ENCODE data around the gene MCFD2. TPM values are rescaled to one million over a fixed set of nuclear protein-coding genes. Genes with fewer than 3 reads are reported as not detected.
A peak's percentile ranks its signal among the peaks of the same experiment; 100 is the strongest.

Gene MCFD2
- total RNA-seq (100 to 1,000 TPM; 189 to 695 (median 332) TPM), polyA plus RNA-seq (100 to 1,000 TPM in 1 of 3 donors, 10 to 100 TPM in 2; 29.6 to 515 (median 30.7) TPM)
- long read RNA-seq, donor 1, full-length matches to known transcripts, result 187 of 198 reads
- long read RNA-seq, donor 1, partial matches to known transcripts, result 11 of 198 reads
- long read RNA-seq, donor 1, other reads (novel, unspliced or antisense), result 0 of 198 reads
- long read RNA-seq, donor 2, full-length matches to known transcripts, result 116 of 124 reads
- long read RNA-seq, donor 2, partial matches to known transcripts, result 8 of 124 reads
- long read RNA-seq, donor 2, other reads (novel, unspliced or antisense), result 0 of 124 reads
- long read RNA-seq, donor 3, full-length matches to known transcripts, result 141 of 153 reads
- long read RNA-seq, donor 3, partial matches to known transcripts, result 12 of 153 reads
- long read RNA-seq, donor 3, other reads (novel, unspliced or antisense), result 0 of 153 reads
- long read RNA-seq, donor 4, full-length matches to known transcripts, result 73 of 95 reads
- long read RNA-seq, donor 4, partial matches to known transcripts, result 3 of 95 reads
- long read RNA-seq, donor 4, other reads (novel, unspliced or antisense), result 19 of 95 reads
- long read RNA-seq, donor 5, full-length matches to known transcripts, result 261 of 337 reads
- long read RNA-seq, donor 5, partial matches to known transcripts, result 7 of 337 reads
- long read RNA-seq, donor 5, other reads (novel, unspliced or antisense), result 69 of 337 reads
- long read RNA-seq, donor 6, full-length matches to known transcripts, result 41 of 63 reads
- long read RNA-seq, donor 6, partial matches to known transcripts, result 0 of 63 reads
- long read RNA-seq, donor 6, other reads (novel, unspliced or antisense), result 22 of 63 reads
- long read RNA-seq, donor 7, full-length matches to known transcripts, result 73 of 80 reads
- long read RNA-seq, donor 7, partial matches to known transcripts, result 7 of 80 reads
- long read RNA-seq, donor 7, other reads (novel, unspliced or antisense), result 0 of 80 reads
- long read RNA-seq, donor 8, full-length matches to known transcripts, result 225 of 240 reads
- long read RNA-seq, donor 8, partial matches to known transcripts, result 15 of 240 reads
- long read RNA-seq, donor 8, other reads (novel, unspliced or antisense), result 0 of 240 reads
- long read RNA-seq, donor 9, full-length matches to known transcripts, result 122 of 128 reads
- long read RNA-seq, donor 9, partial matches to known transcripts, result 6 of 128 reads
- long read RNA-seq, donor 9, other reads (novel, unspliced or antisense), result 0 of 128 reads
- long read RNA-seq, donor 10, full-length matches to known transcripts, result 90 of 98 reads
- long read RNA-seq, donor 10, partial matches to known transcripts, result 8 of 98 reads
- long read RNA-seq, donor 10, other reads (novel, unspliced or antisense), result 0 of 98 reads

- TF ChIP-seq CTCF (IDR thresholded peaks at IDR 0.05), result no peak
- TF ChIP-seq POLR2A (IDR thresholded peaks at IDR 0.05), result peak in 1 of 2 donors; percentile 17
- Histone ChIP-seq H3K4me1 (replicated peaks in 1 of 2) (peaks cover 31 to 57% of the 10 kb centered on the region in 2 donors), H3K36me3 (replicated peaks in 1 of 2) (peaks cover 0 to 14% of the 10 kb centered on the region in 2 donors), H3K4me3 (peak within 1 kb of the TSS; percentile 63 to 91 (median 88)), H3K27ac (peak within 1 kb of the TSS; percentile 89 to 99 (median 98)), H3K9me3 (replicated peaks in 1 of 3) (no peaks in the 10 kb centered on the region), H3K27me3 (no peaks in the 10 kb centered on the region)
- peak in 6 of 7 donors; percentile 41 to 67 (median 56) for DNase-seq
- WGBS, 4 donors, result 0 to 1% (median 1%) methylated on average over 16 to 37 of the region's 38 CpGs
- intact Hi-C loops (cut with DNase I), result loop anchor here in 1 of 2 donors (10.0 kb wide), 1 partner anchor 59 kb away; no protein-coding TSS in a partner anchor
Observed at GRCh38 chr2:46915281-46915810, at the start of gene MCFD2. MCFD2 (minus strand) TSS chr2:46915806; CDS start chr2:46909171, 6,635 bp downstream.

GRCh38 chr2:46964835-46965560 is 49.4 kb upstream of the MCFD2 start:
- no peak for TF ChIP-seq POLR2A (IDR thresholded peaks at IDR 0.05)
- TF ChIP-seq CTCF (IDR thresholded peaks at IDR 0.05), result no peak
- Histone ChIP-seq H3K36me3 (replicated peaks in 1 of 2) (peaks cover 0 to 9% of the 10 kb centered on the region in 2 donors), H3K4me1 (replicated peaks in 1 of 2) (peaks cover 31 to 47% of the 10 kb centered on the region in 2 donors), H3K4me3 (no peak overlapping the region), H3K27me3 (no peaks in the 10 kb centered on the region), H3K9me3 (replicated peaks in 1 of 3) (no peaks in the 10 kb centered on the region), H3K27ac (peak overlapping the region in 3 of 5 donors; percentile 4 to 41 (median 30))
- intact Hi-C loops (cut with DNase I), result no loop called here
- 71 to 83% (median 77%) methylated on average over 12 of the region's 12 CpGs for WGBS, 4 donors
- DNase-seq, result no peak

GRCh38 chr2:46963941-46964673 is 48.5 kb upstream of the MCFD2 start:
- 71 to 85% (median 81%) methylated on average over 7 of the region's 7 CpGs for WGBS, 4 donors
- intact Hi-C loops (cut with DNase I), result no loop called here

More at GRCh38 chr2:46963941-46964673, 48.5 kb upstream of the MCFD2 start:
- no peak overlapping the region for H3K4me3 ChIP-seq
- no peak for TF ChIP-seq CTCF (IDR thresholded peaks at IDR 0.05)
- no peak for TF ChIP-seq POLR2A (IDR thresholded peaks at IDR 0.05)
- peaks cover 0 to 14% of the 10 kb centered on the region in 2 donors for H3K36me3 ChIP-seq (replicated peaks in 1 of 2)
- peaks cover 23 to 39% of the 10 kb centered on the region in 2 donors for H3K4me1 ChIP-seq (replicated peaks in 1 of 2)
- DNase-seq, result no peak
- no peaks in the 10 kb centered on the region for H3K27me3 ChIP-seq
- H3K9me3 ChIP-seq (replicated peaks in 1 of 3), result no peaks in the 10 kb centered on the region
- H3K27ac ChIP-seq, result peak overlapping the region in 4 of 5 donors; percentile 39 to 46 (median 41)

Data from adrenal gland (tissue), 19 donors.